Erythroblast (primary cell): ENCODE measurements around the gene PRRX2.

Experiments used
- GATA1 ChIP-seq: IDR thresholded peaks from 2 replicates; pipeline ENCODE4 v1.6.1; 2011; ENCODE audit warnings: low read depth, mild to moderate bottlenecking, control low read depth, low read length, moderate library complexity
- POLR2A ChIP-seq: IDR thresholded peaks from 2 replicates; pipeline ENCODE4 v1.6.1; 2011; ENCODE audit warnings: mild to moderate bottlenecking, low read length

GRCh38 chr9:129682381-129682780 lies 16.9 kb downstream of the PRRX2 start:
- TF ChIP-seq POLR2A (no peak), GATA1 (no peak)
